ENCODE results near the gene ZBTB25. TPM values are rescaled to one million over a fixed set of nuclear protein-coding genes. Genes with fewer than 3 reads are reported as not detected.

ZBTB25 gene
- total RNA-seq, 4 donors from 2014 or later = 4.8 to 10.2 (median 5.6) TPM

GRCh38 chr14:64541261-64541971 lies 37.8 kb upstream of the ZBTB25 start:
- H3K27me3 ChIP-seq = peaks cover 12% of the 10 kb centered on the region
- no peaks in the 10 kb centered on the region for H3K9me3 ChIP-seq
- intact Hi-C loops (cut with DNase I; ENCODE audit: low total_unique reads) (loop anchor here (2.0 kb wide), 2 partner anchors 95 to 281 kb away; no protein-coding TSS in a partner anchor), in situ Hi-C loops (cut with MboI; ENCODE audit: low pct_ligation_motif_present in 1 of 4, low pct_unique_long_range_greater_than_20kb in 1 of 4, low sequenced_read_pairs in 3 of 4) (loop anchor here (5.0 to 25.0 kb wide), 4 partner anchors 96 to 221 kb away; no protein-coding TSS in a partner anchor)
- H3K36me3 ChIP-seq = no peaks in the 10 kb centered on the region
- peak overlapping the region; percentile 76 to 97 (median 92) for H3K27ac ChIP-seq
- WGBS, 2 donors (ENCODE audit: low coverage in 1 of 2) = 59% methylated on average over 73 of the region's 73 CpGs; no CpG with 5 or more reads in 1 of the 2 donors
- H3K4me3 ChIP-seq = peak overlapping the region; percentile 26 to 70 (median 29)
- DNase-seq = peak; percentile 30
- TF ChIP-seq POLR2A (IDR thresholded peaks at IDR 0.05) = no peak
- no peak for TF ChIP-seq CTCF (IDR thresholded peaks at IDR 0.05)
- TF ChIP-seq EP300 (IDR thresholded peaks at IDR 0.05; ENCODE audit: low read depth) = no peak
- TF ChIP-seq POLR2AphosphoS5 (IDR thresholded peaks at IDR 0.05) = no peak
- H3K4me1 ChIP-seq = peaks cover 0 to 18% (median 9%) of the 10 kb centered on the region in 4 donors

- DNase-seq = peak; percentile 99
- no peaks in the 10 kb centered on the region for H3K36me3 ChIP-seq
- H3K9me3 ChIP-seq = no peaks in the 10 kb centered on the region
- H3K27me3 ChIP-seq = peaks cover 12% of the 10 kb centered on the region
- peak within 1 kb of the TSS; percentile 24 to 70 (median 46) for H3K4me3 ChIP-seq
- intact Hi-C loops (cut with DNase I; ENCODE audit: low total_unique reads) = loop anchor here (2.0 kb wide), 2 partner anchors 96 to 282 kb away; no protein-coding TSS in a partner anchor
- H3K4me1 ChIP-seq = peaks cover 0 to 18% (median 9%) of the 10 kb centered on the region in 4 donors
- in situ Hi-C loops (cut with MboI; ENCODE audit: low pct_ligation_motif_present in 1 of 4, low pct_unique_long_range_greater_than_20kb in 1 of 4, low sequenced_read_pairs in 3 of 4) = loop anchor here (5.0 to 25.0 kb wide), 4 partner anchors 97 to 222 kb away; no protein-coding TSS in a partner anchor
- 18% methylated on average over 64 of the region's 79 CpGs; no CpG with 5 or more reads in 1 of the 2 donors for WGBS, 2 donors (ENCODE audit: low coverage in 1 of 2)
- TF ChIP-seq CTCF (IDR thresholded peaks at IDR 0.05) = peak; percentile 68 to 98 (median 82)
- peak; percentile 90 to 98 (median 97) for TF ChIP-seq POLR2AphosphoS5 (IDR thresholded peaks at IDR 0.05)
- TF ChIP-seq POLR2A (IDR thresholded peaks at IDR 0.05) = peak; percentile 98
- TF ChIP-seq EP300 (IDR thresholded peaks at IDR 0.05; ENCODE audit: low read depth) = no peak
- H3K27ac ChIP-seq = peak within 1 kb of the TSS; percentile 90 to 97 (median 95)
These were observed 36.9 kb upstream of the ZBTB25 start, which contains the start of gene HSPA2 for GRCh38 chr14:64540208-64541202. Gene HSPA2, plus strand, starts transcription at chr14:64540741. Its CDS starts 109 bp downstream, at chr14:64540850.

GRCh38 chr14:64536488-64537245 lies 33.0 kb upstream of the ZBTB25 start:
- Histone ChIP-seq H3K27ac (no peak overlapping the region), H3K9me3 (no peaks in the 10 kb centered on the region), H3K27me3 (peaks cover 8% of the 10 kb centered on the region), H3K4me3 (no peak overlapping the region), H3K36me3 (no peaks in the 10 kb centered on the region), H3K4me1 (peaks cover 0 to 13% (median 7%) of the 10 kb centered on the region in 4 donors)
- WGBS, 2 donors (ENCODE audit: low coverage in 1 of 2) = 84 to 88% methylated on average over 4 of the region's 4 CpGs
- in situ Hi-C loops (cut with MboI; ENCODE audit: low pct_ligation_motif_present in 1 of 4, low pct_unique_long_range_greater_than_20kb in 1 of 4, low sequenced_read_pairs in 3 of 4) = loop anchor here in 2 of 4 donors (25.0 kb wide), 2 partner anchors 101 to 226 kb away; no protein-coding TSS in a partner anchor
- TF ChIP-seq CTCF (IDR thresholded peaks at IDR 0.05) (no peak), POLR2A (IDR thresholded peaks at IDR 0.05) (no peak), POLR2AphosphoS5 (IDR thresholded peaks at IDR 0.05) (no peak), EP300 (IDR thresholded peaks at IDR 0.05; ENCODE audit: low read depth) (no peak)
- no peak for DNase-seq
- intact Hi-C loops (cut with DNase I; ENCODE audit: low total_unique reads) = no loop called here

Measured in transverse colon (tissue), 4 donors.